Aorta (tissue), 5 donors: ENCODE measurements around the gene CD163L1. TPM values are rescaled to one million over a fixed set of nuclear protein-coding genes. Genes with fewer than 3 reads are reported as not detected.
"Not testable (repeated sequence)": the region's sequence is repeated elsewhere in the genome, so short reads cannot be mapped to it uniquely, and the experiment has no call there.

Experiments used
- ATAC-seq: fragments of 200-7000 bp; cut with Tn5 transposase; one replicate; pipeline ENCODE4 v1.9.1; 2022; ENCODE audit warnings: moderate library complexity; ENCODE audit not compliant: low FRiP score
- DNase-seq, 2 donors: peaks; one replicate each; pipeline ENCODE4 v3.0.0-alpha.2; 2020
- H3K27ac ChIP-seq, 2 donors: one replicate each; pipeline ENCODE4 v1.5.1; 2013; ENCODE audit warnings: low read length in 2 of 2, mild to moderate bottlenecking in 2 of 2, moderate library complexity in 2 of 2, control low read depth in 1 of 2, inconsistent platforms in 1 of 2, low read depth in 1 of 2
- H3K27me3 ChIP-seq, 2 donors: one replicate each; pipeline ENCODE4 v1.6.1; 2013; ENCODE audit warnings: control low read depth in 1 of 2, low read length in 1 of 2, mild to moderate bottlenecking in 1 of 2, moderate library complexity in 1 of 2; ENCODE audit not compliant: insufficient read depth in 2 of 2, control insufficient read depth in 1 of 2
- H3K36me3 ChIP-seq, 2 donors: one replicate each; pipeline ENCODE4 v1.6.1; 2013; ENCODE audit warnings: control low read depth in 1 of 2, low read length in 1 of 2, mild to moderate bottlenecking in 1 of 2; ENCODE audit not compliant: insufficient read depth in 2 of 2, control insufficient read depth in 1 of 2
- H3K4me1 ChIP-seq, 2 donors: one replicate each; pipeline ENCODE4 v1.6.1; 2013; ENCODE audit warnings: low read length in 2 of 2, control low read depth in 1 of 2, mild to moderate bottlenecking in 1 of 2, moderate library complexity in 1 of 2; ENCODE audit not compliant: insufficient read depth in 2 of 2, control insufficient read depth in 1 of 2
- H3K4me3 ChIP-seq, 2 donors: one replicate each; pipeline ENCODE4 v1.5.1; 2013; ENCODE audit warnings: low read length in 2 of 2, control low read depth in 1 of 2, mild to moderate bottlenecking in 1 of 2
- H3K9me3 ChIP-seq: one replicate; pipeline ENCODE4 v1.6.1; 2013; ENCODE audit warnings: mild to moderate bottlenecking, low read length; ENCODE audit not compliant: control insufficient read depth
- WGBS, 2 donors: extraction: QIAGEN DNeasy Blood & Tissue Kit; methylation state at CpG; one replicate each; pipeline ENCODE4 v1.1.7; 2013; 5-methylcytosine and 5-hydroxymethylcytosine counted together
- intact Hi-C, 2 donors: fragments of 100-400 bp; cut with DNase I; formaldehyde crosslinking; loops; one replicate each; pipeline versions ENCODE4 v1.14.2 to v1.15.0; 2022
- polyA plus RNA-seq, 2 donors: library from polyadenylated mRNA; stranded (reverse); fragments of 200-250 nt; gene quantifications; one replicate each; pipeline ENCODE4 v1.2.3, GENCODE V29; 2013
- total RNA-seq, 2 donors: library from RNA; stranded (reverse); fragmentation: NEBNext Ultra II Directional; extraction: Animal tissue kit (Norgen Biotek cat#: 25700); gene quantifications; one replicate each; pipeline ENCODE4 v1.2.1, GENCODE V29; 2021
- donor health status: healthy with polysubstance abuse.
- donor health status: Bipolar disorder and iron deficiency.
- donor health status: DM: no; HTN: no; CAD: no.
- donor health status: DM: no; HTN: no; CAD: no.
- donor health status: DM: yes; HTN: yes; CAD: no.

CD163L1 gene
- total and polyA plus RNA-seq, 4 donors: 1.2 to 39.8 (median 7.3) TPM

GRCh38 chr12:7352661-7353060 lies 91.3 kb downstream of the CD163L1 start:
- Histone ChIP-seq H3K27me3 (no peaks in the 10 kb centered on the region), H3K4me3 (no peak overlapping the region), H3K27ac (no peak overlapping the region), H3K4me1 (no peaks in the 10 kb centered on the region), H3K36me3 (no peaks in the 10 kb centered on the region), H3K9me3 (no peaks in the 10 kb centered on the region)
- intact Hi-C loops: no loop called here
- ATAC-seq (no peak), DNase-seq (no peak)

- DNase-seq: no peak
- H3K9me3 ChIP-seq: no peaks in the 10 kb centered on the region
- H3K4me3 ChIP-seq: no peak overlapping the region
- intact Hi-C loops: no loop called here
- WGBS, 2 donors: 46 to 49% methylated on average over 2 of the region's 2 CpGs
- H3K4me1 ChIP-seq: no peaks in the 10 kb centered on the region
- ATAC-seq: no peak
- H3K27ac ChIP-seq: no peak overlapping the region
- no peaks in the 10 kb centered on the region for H3K27me3 ChIP-seq
- H3K36me3 ChIP-seq: no peaks in the 10 kb centered on the region
These were observed 92.8 kb downstream of the CD163L1 start for GRCh38 chr12:7351177-7351576.

- Histone ChIP-seq H3K4me1 (no peaks in the 10 kb centered on the region), H3K27me3 (no peaks in the 10 kb centered on the region), H3K4me3 (no peak overlapping the region), H3K27ac (no peak overlapping the region), H3K9me3 (peaks cover 4% of the 10 kb centered on the region), H3K36me3 (no peaks in the 10 kb centered on the region)
- intact Hi-C loops: no loop called here
- ATAC-seq (no peak), DNase-seq (no peak)
- 67 to 81% methylated on average over 4 of the region's 4 CpGs for WGBS, 2 donors
These were observed 94.5 kb downstream of the CD163L1 start for GRCh38 chr12:7349418-7349817.

DNA sequence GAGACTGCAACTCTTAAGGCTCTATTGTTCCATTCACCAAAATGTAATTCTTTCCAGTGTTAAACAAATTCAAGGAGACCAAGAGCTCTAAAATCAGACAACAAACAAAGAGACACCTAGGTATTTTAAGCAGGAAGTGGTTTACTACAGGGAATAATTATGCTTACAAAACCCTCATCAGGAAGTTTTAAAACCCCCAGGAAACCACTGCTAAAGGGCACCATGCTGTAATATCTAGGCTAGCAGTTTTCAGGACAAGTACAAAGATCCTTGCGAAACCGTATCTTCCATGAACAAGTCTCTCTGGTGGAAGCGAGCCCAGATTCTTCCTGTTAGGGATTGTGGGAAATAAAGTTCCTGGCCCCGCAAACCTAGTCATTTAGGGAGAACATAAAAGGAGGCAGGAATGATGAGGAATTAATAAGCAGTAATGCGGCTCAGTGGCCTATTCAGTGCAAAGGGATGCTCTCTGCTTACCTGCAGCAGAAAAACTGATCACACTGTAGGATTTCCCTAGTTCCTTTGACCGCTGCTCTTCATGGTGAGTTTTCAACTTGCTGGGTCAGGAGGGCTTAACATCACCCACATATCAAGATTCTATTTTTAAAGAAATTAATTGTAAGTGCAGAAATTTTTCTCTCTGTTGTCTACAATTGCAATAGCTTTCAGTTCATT lies 97.3 kb downstream of the CD163L1 start:
- no peak for DNase-seq
- Histone ChIP-seq H3K36me3 (no peaks in the 10 kb centered on the region), H3K4me1 (no peaks in the 10 kb centered on the region), H3K4me3 (no peak overlapping the region), H3K27me3 (no peaks in the 10 kb centered on the region), H3K9me3 (peaks cover 6% of the 10 kb centered on the region), H3K27ac (no peak overlapping the region)
- ATAC-seq: no peak
- intact Hi-C loops: no loop called here
- WGBS, 2 donors: 85 to 89% methylated on average over 6 of the region's 6 CpGs

DNA sequence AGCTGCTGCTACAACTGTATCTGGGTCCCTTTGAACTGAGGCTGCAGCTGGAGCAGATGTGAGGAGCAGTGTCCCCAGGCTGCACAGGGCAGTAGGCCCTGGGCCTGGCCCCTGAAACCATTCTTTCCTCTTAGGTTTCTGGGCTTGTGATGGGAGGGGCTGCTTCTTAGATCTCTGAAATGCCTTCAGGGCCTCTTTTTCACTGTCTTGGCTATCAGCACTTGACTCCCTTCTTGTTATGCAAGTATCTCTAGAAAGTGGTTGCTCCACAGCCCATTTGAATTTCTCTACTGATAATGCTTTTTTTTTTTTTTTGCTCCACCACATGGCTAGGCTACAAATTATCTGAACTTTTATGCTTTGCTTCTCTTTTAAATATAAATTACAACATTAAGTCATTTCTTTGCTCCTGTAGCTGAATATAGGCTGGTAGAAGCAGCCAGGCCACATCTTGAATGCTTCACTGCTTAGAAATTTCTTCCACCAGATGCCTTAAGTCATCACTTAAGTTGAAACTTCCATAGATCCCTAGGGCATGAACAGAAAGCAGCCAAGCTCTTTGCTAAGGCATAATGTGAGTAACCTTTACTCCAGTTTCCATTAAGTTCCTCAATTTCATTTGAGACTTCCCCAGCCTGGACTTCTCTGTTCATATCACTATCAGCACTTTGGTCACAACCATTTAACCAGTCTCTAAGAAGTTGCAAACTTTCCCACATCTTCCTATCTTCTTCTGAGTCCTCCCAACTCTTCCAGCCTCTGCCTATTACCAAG lies 98.9 kb downstream of the CD163L1 start:
- DNase-seq: no peak
- Histone ChIP-seq H3K9me3 (peaks cover 6% of the 10 kb centered on the region), H3K36me3 (no peaks in the 10 kb centered on the region), H3K27me3 (no peaks in the 10 kb centered on the region), H3K4me3 (no peak overlapping the region), H3K27ac (no peak overlapping the region), H3K4me1 (no peaks in the 10 kb centered on the region)
- intact Hi-C loops: no loop called here
- ATAC-seq: no peak

DNA sequence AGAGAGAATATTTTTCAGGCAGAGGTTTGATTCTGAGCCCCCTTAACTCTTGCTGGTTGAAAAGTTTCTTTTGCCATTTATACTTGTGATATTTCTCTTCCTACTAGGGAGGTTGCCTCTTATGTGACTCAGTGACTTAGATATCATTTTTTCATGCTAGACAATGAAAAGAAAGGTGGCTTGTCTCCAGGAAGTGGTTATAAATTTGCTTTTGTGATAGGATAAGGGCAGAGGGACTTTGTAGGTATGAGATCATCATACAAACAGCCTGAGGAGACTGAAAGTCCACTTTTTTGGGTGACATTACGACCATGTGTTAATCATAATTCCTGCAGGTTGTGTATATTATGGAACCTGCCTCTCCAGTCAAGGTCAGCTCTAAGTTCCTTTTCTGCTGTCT lies 104.3 kb downstream of the CD163L1 start:
- no peak overlapping the region for H3K27ac ChIP-seq
- no peak overlapping the region for H3K4me3 ChIP-seq
- WGBS, 2 donors: 60 to 65% methylated on average over 1 of the region's 1 CpG
- intact Hi-C loops: no loop called here
- H3K4me1 ChIP-seq: no peaks in the 10 kb centered on the region
- H3K27me3 ChIP-seq: no peaks in the 10 kb centered on the region
- DNase-seq (no peak), ATAC-seq (no peak)
- H3K36me3 ChIP-seq: no peaks in the 10 kb centered on the region
- H3K9me3 ChIP-seq: peaks cover 3% of the 10 kb centered on the region

DNA sequence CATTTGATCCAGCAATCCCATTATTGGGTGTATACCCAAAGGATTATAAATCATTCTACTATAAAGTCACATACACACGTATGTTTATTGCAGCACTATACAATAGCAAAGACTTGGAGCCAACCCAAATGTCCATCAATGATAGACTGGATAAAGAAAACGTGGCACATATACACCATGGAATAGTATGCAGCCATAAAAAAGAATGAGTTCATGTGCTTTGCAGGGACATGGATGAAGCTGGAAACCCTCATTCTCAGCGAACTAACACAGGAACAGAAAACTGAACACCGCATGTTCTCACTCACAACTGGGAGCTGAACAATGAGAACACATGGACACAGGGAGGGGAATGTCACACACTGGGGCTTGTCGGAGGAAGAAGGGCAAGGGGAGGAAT lies 106.2 kb downstream of the CD163L1 start:
- H3K4me3 ChIP-seq, H3K9me3 ChIP-seq, DNase-seq, H3K27me3 ChIP-seq, intact Hi-C loops, H3K27ac ChIP-seq, H3K36me3 ChIP-seq, ATAC-seq, H3K4me1 ChIP-seq: not testable (repeated sequence)
- 85 to 87% methylated on average over 5 of the region's 5 CpGs for whole genome bisulfite sequencing, 2 donors

DNA sequence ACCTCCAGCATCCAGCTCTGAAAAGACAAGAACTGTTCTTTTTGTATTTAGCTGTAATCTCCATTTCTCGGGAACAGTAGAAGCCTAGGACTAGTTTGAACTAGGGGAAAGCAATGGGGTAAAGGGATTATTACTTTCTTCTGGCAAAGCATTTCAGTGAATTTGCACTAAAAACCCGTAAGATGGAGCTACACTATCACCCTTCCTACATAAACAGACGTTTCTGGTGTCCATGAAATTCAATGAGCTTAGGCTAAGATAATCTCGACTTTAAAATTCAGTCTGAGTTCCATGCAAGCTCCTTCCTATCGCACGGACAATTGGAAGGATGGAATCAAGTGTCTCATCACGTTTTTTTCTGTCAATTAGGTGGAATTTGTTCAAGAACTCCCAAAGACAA lies 116.0 kb downstream of the CD163L1 start:
- H3K27ac ChIP-seq: no peak overlapping the region
- WGBS, 2 donors: 65 to 66% methylated on average over 7 of the region's 7 CpGs

GRCh38 chr12:7324176-7324575 lies 119.8 kb downstream of the CD163L1 start:
- H3K27ac ChIP-seq: no peak overlapping the region
- no peak overlapping the region for H3K4me3 ChIP-seq
- no peaks in the 10 kb centered on the region for H3K4me1 ChIP-seq
- DNase-seq (no peak), ATAC-seq (no peak)
- no peaks in the 10 kb centered on the region for H3K27me3 ChIP-seq
- 74 to 75% methylated on average over 5 of the region's 5 CpGs for WGBS, 2 donors
- H3K36me3 ChIP-seq: no peaks in the 10 kb centered on the region
- intact Hi-C loops: no loop called here
- H3K9me3 ChIP-seq: no peaks in the 10 kb centered on the region

More for the DNA sequence above, 116.0 kb downstream of the CD163L1 start:
- intact Hi-C loops: no loop called here
- Histone ChIP-seq H3K27me3 (no peaks in the 10 kb centered on the region), H3K4me1 (no peaks in the 10 kb centered on the region), H3K36me3 (no peaks in the 10 kb centered on the region), H3K4me3 (no peak overlapping the region), H3K9me3 (peaks cover 2% of the 10 kb centered on the region)
- ATAC-seq: no peak
- no peak for DNase-seq
